HG03196 (cell line): ENCODE results near the gene ZNF385A.

Experiments used
- ATAC-seq: cut with Tn5 transposase; IDR thresholded peaks from one replicate; pipeline ENCODE4 v1.9.1; 2021; ENCODE audit not compliant: unreplicated experiment

The ZNF385A gene

DNA sequence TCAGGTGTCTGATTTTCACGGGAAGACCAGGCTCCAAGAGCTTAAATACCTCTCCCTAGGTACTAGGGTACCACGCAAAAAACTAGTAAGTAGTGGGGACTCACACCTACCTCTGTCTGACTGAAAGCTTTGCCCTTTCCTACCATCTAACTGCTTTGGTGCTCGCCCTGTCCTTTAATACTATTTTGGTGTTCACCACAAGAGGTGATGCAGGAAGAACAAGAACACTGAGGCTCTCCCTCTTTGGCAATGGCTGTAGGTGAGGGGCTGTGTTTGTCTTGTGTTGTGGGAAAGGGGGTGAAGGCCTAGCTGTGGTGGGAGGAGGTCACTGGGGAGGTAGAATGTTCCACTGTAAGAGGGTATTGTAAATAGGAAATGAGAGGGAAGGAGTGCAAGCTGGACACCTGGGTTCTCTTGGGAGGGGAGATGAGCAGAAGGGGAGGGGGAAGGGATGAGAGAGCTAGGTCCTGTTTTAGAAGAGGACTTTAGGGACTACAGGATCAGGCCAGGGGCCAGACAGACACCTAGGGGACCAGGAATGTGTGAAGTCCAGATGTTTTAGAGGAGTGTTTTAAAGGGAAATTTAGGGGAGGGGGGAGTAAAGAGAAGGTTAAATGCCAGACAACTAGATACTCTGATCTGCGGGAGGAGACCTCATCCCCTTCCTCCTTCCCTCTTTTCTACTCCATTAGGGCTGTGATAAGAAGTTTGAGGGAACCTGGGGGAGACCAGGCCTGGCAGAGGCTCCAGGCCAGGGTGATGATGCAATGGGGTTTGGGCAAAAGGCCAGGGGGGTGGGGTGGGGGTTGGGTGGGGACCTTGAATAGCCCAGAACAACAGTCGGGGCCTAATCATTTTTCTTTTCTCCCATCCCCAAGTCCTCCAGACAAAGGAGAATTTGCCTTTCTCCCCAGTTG is 32.4 kb upstream of the ZNF385A start:
- ATAC-seq: no peak

DNA sequence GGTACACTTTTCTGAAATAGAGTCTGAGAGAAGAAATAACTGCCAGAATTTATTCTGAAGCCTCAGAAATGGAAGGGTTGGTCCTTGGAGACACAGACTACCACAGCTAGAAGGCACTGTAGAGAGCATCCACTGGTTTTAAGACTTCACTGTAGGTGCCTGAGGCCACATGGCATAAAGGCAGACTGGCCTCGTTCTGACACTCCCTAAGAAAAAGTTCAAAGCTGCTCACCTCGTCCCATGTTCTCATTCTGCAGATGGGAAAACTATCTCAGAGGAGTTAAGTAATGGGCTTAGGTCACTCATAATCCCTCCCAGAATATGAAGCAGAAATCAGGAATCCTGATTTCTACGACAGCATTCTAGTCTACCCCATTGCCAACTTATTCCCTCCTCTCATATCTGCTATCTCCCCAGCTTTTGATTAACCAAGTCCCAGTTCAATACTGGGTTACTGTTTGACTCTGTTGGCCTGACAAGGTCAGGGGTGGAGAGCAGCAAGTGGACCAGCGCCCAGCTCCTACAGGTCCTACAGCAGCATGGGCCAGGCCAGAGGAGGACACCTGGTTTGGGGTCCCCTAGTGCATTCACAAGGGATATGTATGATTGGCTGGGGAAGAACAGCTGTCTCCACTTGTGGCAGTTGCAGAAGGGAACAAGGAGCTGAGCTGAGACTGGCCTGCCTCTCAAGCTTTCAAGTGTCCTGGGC is 30.8 kb upstream of the ZNF385A start:
- ATAC-seq: no peak

DNA sequence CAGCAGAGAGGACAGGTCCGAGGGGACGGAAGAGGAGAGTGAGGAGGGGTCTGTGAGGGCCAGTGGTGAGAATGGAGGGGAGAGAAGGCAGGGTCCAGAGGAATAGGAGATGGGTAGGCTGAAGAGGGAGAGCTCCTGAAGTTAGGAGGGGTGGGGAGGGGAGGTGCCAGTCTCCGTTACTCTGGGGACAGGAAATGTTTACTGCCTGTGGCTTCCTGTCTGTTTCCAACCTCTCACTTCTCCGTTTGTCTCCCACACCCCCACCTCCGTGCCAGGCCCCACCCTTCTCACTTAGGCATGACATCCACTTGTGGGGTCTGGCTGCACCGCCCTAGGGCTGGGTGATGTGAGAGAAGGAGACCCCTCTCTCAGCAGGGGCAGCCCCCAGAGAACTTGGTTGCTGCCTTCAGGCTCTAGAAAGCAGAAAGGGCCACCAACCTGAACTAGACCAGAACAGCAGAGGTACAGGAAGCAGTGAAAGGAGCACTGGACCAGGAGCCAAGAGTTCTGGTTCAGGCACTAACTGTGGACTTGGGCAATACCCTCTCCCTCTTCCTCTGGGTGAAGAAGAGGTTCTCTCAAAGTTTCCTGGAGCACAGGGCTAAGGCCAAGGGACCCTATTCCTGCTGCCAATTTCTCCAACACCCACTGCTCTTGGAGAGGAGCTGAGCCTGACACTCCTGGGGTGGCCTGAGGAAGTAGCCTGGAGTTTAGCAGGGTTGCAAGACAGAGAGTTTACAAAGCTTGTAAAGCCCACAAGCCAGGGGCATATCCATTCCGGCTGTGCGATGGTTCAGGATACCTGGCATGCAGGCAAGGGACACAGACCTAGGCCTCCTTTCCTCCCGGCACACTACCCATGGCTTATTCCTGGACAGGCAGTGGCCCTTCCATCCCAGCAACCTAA is 29.0 kb upstream of the ZNF385A start:
- ATAC-seq: no peak

DNA sequence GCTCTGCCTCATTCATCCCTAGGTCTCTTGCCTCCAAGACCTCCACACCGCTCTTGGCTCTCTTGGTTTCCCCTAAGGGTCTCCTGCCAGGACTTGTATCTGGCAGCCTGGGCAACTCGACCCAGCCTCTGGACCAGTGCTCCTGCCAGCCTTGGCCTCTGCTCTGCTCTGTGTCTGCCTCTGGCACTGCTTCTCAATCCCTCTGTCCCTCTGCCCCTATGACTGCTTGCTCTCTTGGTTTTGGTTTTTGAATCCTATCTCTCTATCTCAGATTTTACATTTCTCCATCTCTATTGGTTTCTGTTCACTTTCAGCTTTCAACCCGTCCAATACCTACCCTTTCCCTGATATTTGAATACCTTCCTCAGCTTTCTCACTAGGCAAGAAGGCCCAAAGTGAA is 28.3 kb upstream of the ZNF385A start:
- no peak for ATAC-seq

DNA sequence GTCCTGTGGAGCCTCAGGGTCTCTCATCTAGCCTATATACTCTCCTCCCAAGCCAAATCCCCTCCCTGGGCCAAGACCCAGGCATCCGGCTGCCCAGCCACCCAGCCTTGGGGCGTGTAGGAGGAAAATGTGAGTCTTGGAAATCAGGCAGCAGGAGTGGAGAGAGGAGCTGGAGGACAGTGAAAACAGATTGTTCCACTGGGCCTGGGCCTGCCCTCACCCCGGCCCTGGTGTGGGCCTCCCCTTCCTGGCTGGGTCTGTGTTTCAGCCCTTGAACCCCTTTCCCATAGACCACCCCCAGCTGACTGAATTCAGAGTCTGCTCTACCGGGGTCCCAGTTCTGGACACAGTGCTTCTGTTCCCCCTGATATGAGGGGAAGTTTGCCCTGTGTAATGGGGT is 27.8 kb upstream of the ZNF385A start:
- no peak for ATAC-seq

DNA sequence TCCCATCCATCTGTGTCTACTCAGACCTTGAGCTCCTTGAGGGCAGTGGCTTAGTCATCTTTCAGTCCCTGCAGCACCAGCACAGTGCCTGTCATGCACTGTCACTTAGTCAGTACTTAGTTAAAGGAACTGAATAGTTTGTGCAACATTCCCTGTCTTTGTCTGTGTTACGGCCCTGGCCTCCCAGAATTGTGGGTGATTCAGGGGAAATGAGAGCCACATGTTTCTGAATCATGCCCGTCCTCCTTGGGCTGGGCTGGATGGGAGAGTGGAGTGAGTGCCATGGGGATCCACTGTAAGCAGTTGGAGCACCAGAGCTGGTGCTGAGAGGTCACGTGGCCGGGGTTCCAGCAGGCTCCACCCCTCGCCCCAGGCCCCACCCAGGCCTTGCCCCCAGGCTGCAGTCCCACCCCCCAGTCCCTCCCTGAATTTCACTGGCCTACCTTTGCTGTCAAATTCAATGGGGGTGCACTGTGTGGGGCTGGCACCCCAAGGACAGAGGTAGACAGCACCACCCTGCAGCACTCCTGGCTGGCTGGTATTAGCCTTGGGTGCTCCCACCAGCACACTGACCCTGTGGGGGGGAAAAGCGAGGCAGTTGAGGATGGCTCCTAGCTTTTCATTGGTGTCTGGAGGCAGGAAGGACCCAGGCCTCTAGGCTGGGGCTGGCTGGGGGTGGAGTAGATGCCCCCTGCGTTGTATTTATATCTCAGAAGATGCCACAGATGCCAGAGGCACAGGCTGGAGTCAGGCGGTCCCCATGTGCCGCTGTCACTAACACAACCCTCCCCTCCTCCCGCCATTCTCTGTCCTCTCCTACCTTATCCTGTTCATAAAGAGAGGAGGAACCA is 27.1 kb upstream of the ZNF385A start:
- no peak for ATAC-seq

DNA sequence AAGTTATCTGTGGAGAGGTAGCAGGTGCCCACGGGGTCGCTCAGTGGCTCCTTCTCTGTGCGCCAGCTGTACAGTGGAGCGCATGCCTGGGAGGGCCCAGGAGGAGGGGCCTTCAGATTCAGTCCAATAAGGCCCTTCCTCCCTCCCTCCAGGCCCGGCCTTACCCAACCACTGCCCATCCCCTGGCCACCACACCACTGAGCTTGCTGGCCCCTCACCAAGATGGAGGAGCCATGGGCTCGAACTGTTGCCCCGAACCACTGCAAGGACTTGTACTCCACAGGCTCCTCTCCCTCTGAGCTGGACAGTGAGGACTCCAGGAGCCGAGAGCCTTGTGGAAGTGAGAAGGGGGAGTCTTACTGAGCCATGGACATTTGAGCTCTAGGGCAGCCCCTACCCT is 24.7 kb upstream of the ZNF385A start:
- no peak for ATAC-seq

DNA sequence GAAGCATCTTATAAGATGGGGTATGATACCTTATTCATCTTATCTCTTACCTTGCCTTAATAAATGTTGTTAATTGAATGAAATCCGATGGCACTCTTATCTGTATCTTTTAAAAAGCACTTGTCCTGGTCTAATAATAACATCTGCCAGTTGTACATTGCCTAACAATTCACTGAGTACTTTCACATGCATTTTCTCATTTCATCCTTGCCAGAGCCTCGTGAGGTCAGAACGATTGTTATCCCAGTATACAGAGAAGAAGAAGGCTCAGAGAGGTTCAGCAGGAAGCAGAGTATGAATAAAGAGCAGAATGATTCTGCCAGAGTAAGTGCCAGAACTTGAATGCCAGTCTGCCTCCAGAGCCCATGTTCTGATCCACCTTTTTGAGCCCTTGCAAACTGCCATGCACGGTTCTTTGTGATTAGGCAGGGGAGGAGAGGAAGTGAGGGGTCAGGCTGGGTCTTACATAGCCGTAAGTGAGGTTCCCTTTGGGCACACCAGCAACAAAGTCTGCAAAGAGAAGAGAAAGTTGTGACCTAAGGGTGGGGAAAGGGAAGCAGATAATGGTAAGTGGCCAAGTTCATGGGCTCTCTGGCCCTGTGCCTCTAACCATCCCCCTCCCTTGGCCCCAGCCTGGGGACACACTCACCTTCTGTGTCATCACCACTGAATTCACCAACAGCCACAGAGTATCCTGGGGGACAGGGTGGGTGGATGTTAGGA is 22.8 kb upstream of the ZNF385A start:
- no peak for ATAC-seq

DNA sequence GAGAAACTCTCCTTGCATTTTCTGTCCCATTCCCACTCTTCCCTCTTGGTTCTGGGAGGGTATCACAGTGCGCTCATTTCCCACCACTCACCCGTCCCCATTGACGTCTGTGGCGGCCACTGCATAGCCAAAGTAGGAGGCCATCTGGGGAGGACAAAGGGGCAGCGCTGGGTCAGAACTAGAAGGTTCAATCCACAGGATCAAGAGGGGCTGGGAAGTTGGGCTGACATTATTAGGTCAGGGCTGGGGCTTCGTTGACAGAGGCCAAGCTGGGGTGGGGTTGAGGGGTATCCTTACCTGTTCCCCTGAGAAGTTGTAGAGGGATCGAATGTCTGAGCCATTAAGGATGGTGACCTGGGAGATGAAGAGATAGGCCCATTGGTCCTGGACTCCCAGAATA is 21.0 kb upstream of the ZNF385A start:
- ATAC-seq: no peak

DNA sequence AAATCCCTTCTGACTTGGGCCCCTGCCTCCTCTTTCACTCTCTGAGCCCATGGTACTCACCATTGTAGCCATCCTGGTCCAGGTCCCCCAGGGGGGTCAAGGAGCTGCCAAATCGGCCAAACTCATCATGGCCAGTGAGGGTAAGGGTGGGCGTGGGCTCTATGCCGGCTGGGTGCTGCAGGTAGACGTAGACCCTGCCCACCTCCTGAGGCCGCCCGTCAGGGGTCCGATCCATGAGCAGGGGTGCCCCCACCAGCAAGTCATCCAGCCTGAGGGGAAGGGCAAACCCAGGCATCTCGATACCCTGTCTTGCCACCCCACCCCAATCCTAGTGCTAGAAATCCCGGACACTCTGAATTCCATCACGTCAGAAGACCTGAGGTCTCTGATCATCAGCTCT is 20.6 kb upstream of the ZNF385A start:
- ATAC-seq: no peak

DNA sequence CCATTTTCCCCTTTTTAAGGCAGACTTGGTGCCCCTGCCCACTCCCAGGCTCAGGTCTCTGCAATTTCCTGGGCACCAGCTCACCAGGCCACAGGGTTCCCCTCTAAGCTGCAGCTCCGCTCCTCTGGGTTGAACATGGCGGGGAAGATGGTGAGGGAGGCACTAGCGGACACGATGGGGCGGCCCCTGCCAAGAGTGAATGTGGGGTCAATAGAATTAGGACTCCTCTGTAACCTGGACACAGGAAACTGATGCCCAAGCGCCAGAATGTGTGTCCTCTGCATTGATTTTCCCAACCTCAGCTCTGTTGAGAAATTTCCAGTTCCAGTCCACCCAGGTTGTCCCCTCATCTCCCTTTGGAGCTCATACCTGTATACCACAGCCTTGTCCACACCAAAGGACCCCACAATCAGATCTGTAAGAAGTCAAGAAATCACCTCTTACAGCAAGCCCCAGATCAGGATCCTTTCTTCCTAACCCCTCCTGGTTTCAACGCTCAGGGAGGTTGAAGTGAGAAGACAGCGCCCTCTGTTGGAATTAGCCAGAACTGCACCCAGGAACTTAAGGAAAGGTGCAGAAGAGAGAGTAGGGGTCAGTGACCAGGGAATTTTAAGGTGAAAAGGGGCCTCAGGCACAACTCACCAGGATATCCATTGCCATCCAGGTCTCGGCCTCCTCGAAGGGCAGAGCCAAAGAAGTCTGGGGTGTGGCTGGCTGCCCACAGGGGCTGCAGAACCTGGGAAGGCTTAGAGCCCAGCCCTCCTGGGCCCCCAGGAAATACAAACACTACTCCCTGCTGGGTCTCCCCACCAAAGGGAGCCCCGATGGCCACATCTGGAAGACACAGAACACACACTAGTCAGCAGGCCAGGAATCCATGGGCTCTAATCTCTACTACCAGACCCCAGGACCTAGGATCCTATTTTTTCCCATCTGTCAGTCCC is 19.8 kb upstream of the ZNF385A start:
- no peak for ATAC-seq

DNA sequence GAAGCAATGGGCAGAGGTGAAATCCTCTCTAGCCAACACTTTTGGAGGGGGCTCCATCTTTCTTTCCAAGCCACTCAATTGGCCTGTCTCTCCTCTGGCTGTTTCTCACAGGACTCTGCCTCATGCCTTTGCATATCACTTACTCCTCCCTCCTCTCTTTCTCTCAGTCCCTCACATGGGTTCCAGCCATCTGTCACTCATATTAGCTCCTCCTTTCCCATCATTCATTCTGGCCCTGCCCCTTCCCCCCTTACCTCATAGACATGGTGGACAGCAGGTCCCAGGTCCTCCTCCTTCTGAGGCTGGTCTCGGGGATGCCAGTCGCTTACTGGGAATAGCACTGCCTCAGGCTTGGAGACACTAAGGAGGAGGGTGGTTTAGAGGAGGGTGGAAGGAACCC is 16.6 kb upstream of the ZNF385A start:
- ATAC-seq: no peak

DNA sequence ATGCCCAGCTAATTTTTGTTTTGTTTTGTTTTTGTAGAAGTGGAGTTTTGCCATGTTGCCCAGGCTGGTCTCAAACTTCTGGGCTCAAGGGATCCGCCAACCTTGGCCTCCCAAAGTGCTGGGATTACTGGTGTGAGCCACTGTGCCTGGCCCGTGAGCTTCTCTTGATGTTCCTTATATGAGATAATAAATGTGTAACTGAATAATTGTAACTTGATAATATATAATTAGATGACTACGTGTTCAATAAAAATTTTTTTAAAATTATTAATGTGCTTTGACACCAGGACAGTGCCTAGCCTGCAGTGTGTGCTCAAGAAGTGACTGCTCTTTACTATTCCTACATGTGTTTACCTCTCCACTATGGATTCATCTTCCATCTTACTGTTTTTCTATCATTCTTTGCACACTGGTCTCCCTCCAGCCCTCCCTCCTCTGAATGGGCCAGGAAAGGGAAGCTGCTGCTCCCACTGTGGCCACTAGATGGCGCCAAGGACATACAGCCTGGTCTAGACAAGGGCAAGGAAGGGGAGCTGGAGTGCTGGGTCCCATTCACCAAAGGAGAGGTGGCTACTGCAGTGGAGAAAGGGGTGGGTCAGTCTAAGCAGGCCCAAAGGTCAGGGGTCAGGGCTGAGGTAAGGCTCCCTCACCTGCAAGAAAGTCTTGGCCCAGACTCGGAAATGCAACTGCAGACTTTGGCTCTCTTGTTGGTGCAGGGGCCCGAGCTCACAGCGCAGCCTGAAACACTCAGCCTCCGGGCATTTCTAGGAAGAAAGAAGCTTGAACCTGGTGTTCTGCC is 14.7 kb upstream of the ZNF385A start:
- peak; percentile 67 for ATAC-seq

DNA sequence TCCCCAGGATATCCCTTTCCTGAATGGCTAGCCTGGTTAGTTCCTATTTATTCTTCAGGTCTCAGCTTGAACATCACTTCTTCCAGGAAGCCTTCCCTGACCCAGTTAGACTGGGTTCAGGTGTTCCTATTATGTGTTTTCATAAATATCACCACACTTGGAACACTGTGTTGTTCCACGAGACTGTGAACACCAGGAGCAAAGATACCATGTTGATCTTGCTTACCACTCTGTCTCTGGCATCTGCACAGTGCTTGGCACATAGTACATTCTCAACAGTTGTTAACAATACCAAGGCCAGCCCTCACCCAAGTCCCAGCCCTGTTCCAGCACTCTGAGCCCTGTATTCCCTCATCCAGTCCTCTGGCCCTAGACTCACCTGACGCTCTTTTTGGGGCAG is 13.7 kb upstream of the ZNF385A start:
- ATAC-seq: no peak

DNA sequence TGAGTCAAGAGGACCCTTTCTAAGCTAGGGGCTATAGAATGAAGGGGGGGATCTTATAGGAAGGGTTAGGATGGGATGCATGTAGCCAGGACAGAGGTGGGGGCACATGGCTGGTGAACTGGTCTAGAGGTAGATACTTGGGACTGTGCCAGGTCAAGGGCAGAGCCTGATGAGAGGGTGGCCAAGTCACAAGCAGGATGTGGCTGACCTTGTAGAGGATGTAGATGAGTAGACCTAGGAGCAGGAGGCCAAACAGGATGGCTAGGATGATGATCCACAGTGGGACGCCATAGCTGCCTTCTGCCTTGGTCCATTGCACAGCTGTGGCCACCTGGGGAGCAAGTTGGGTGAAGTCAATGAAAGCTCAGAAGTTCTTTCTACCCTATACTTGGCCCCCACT is 12.6 kb upstream of the ZNF385A start:
- ATAC-seq: no peak

DNA sequence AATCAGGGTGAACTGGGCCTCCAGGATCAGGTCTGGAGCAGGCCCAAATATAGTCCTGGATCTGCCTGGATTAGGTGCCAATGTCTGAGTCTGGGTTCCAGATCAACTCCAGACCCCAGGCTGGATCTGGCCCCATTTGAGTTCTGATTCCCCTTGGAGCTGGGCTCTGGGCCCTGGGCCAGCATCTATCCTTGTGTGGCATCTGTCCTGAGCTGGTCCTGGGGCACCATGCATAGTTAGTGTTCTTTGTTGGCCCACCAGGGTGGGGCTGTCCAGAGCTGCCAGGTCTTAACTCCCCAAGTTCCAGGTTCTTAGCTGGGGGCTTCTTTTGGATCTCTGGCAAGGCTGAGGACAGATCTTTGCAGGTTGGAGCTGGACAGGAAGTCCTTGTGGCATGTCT is 11.0 kb upstream of the ZNF385A start:
- ATAC-seq: no peak

DNA sequence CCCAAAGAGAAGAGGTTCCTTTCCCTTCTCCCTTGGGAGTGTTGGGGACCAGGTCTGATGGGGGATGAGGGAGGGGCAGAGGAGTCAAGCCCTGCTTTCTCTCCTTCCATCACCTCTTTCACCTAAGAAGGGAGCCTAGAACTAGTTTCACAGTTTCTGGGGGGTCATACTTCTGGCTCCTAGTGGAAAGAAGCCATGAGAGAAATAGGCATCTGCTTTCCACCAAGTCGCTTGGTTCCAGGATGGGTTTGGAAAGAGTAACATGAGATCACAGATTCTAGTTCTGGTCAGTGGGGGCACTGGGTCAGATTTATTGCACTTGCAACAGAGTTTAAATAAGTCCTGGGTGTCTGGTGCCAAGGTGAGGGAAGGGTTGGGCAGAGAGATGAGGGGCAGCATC is 10.5 kb upstream of the ZNF385A start:
- ATAC-seq: no peak

DNA sequence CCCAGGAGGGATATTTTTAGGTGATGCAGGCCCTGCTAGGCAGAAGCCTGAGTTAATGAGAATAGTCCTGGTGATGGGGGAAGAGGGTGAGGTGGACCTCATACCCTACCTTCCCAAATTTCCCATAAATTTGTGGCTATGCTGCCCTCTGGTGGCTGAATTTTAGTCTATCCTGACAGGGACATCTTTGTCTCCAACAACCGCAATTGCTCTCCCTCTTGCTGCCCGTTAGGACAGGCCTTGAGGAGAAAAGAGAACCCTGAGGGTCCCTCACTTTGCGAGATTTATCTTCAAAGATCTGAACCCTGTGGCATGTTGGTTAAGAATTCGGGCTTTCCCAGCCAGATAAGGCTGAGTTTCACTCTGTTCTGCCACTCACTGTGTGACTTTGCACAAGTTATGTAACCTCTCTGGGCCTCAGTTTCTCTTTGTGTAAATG is 9.8 kb upstream of the ZNF385A start:
- ATAC-seq: no peak
